NT2/D1 (cell line): ENCODE results near the gene VPS39.

Experiments
- DNase-seq: peaks from one replicate; pipeline ENCODE4 v3.0.0-alpha.2; 2011; ENCODE audit warnings: low read depth, low spot score
- H3K27me3 ChIP-seq: 2 replicates; pipeline ENCODE4 v1.6.0; 2011; ENCODE audit warnings: mild to moderate bottlenecking; ENCODE audit not compliant: insufficient read length, insufficient read depth
- H3K36me3 ChIP-seq: 2 replicates; pipeline ENCODE4 v1.6.1; 2011; ENCODE audit warnings: mild to moderate bottlenecking, low read length, mixed read lengths; ENCODE audit not compliant: insufficient read depth, insufficient read length
- H3K4me1 ChIP-seq: 2 replicates; pipeline ENCODE4 v1.5.1; 2011; ENCODE audit not compliant: insufficient read depth, insufficient read length
- H3K4me3 ChIP-seq: 2 replicates; pipeline ENCODE4 v1.5.1; 2011; ENCODE audit warnings: low read depth; ENCODE audit not compliant: insufficient read length
- H3K9ac ChIP-seq: 2 replicates; pipeline ENCODE4 v1.6.0; 2011; ENCODE audit warnings: low read depth; ENCODE audit not compliant: insufficient read length
- H3K9me3 ChIP-seq: 2 replicates; pipeline ENCODE4 v1.5.1; 2011; ENCODE audit warnings: mild to moderate bottlenecking, low read length; ENCODE audit not compliant: insufficient read depth
- SUZ12 ChIP-seq: IDR thresholded peaks from 2 replicates; pipeline ENCODE4 v1.6.1; 2011; ENCODE audit not compliant: insufficient read length, insufficient read depth; ENCODE audit errors: extremely low read depth
- YY1 ChIP-seq: IDR thresholded peaks from 2 replicates; pipeline ENCODE4 v1.6.1; 2011; ENCODE audit not compliant: insufficient read length, insufficient read depth
- ZNF274 ChIP-seq: IDR thresholded peaks from 2 replicates; pipeline ENCODE4 v1.6.1; 2011; ENCODE audit warnings: mild to moderate bottlenecking, low read depth, low read length

VPS39 gene

DNA sequence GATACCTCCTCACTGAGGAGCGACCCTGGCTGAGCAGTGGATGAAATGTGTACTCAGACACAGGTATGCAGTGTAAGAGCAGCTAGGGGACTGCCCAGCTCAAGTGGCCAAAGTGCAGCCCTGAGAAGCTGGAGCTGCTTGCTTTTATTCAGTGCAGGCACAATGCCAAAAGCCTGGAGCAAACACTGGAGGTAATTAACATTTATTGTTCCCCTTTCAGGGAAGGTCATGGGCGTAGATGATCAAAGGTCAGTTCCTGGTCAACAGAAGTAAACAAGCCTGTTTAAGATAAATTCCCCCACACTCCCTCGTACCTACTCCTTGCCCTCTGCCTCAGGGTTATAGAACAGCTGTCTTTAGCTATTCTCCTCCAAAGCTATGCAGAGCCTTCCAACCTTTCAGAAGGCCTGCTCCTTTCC lies 69.1 kb downstream of the VPS39 start:
- H3K27me3 ChIP-seq: no peaks in the 10 kb centered on the region
- H3K9me3 ChIP-seq: peaks cover 18% of the 10 kb centered on the region; the same call in 1 of the 2 replicates
- TF ChIP-seq SUZ12 (no peak), YY1 (no peak), ZNF274 (no peak)
- H3K4me3 ChIP-seq: no peak overlapping the region
- H3K9ac ChIP-seq: no peak overlapping the region
- no peak for DNase-seq
- no peaks in the 10 kb centered on the region for H3K4me1 ChIP-seq
- no peaks in the 10 kb centered on the region for H3K36me3 ChIP-seq

DNA sequence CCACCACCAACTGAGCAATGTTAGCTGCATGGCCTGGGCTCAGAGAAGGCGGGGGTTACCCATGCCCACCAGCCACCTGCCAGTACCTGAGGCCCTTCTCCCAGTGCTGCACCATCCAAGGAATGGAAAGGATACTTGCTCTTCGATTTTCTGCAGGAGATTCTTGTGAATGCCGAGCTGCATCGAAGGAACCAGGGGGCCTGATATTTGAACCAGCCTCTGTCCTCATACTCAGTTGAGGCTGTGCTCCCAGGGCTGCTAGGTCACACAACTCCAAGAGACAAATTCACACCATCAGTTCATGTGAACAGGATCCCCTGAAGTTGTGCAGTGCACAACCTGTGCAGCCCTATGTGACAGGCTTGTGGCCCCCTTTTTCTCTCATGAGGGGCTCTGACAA lies 69.7 kb downstream of the VPS39 start:
- Histone ChIP-seq H3K9me3 (peaks cover 18% of the 10 kb centered on the region; the same call in 1 of the 2 replicates), H3K9ac (no peak overlapping the region), H3K4me3 (no peak overlapping the region), H3K36me3 (no peaks in the 10 kb centered on the region), H3K27me3 (no peaks in the 10 kb centered on the region), H3K4me1 (no peaks in the 10 kb centered on the region)
- TF ChIP-seq YY1: no peak
- no peak for TF ChIP-seq SUZ12
- no peak for TF ChIP-seq ZNF274
- DNase-seq: no peak

- Histone ChIP-seq H3K9ac (no peak overlapping the region), H3K4me3 (no peak overlapping the region), H3K36me3 (no peaks in the 10 kb centered on the region), H3K9me3 (peaks cover 18% of the 10 kb centered on the region; the same call in 1 of the 2 replicates), H3K4me1 (no peaks in the 10 kb centered on the region), H3K27me3 (no peaks in the 10 kb centered on the region)
- TF ChIP-seq YY1 (no peak), ZNF274 (no peak), SUZ12 (no peak)
- DNase-seq: no peak
These were observed 70.4 kb downstream of the VPS39 start for GRCh38 chr15:42137461-42138261.

DNA sequence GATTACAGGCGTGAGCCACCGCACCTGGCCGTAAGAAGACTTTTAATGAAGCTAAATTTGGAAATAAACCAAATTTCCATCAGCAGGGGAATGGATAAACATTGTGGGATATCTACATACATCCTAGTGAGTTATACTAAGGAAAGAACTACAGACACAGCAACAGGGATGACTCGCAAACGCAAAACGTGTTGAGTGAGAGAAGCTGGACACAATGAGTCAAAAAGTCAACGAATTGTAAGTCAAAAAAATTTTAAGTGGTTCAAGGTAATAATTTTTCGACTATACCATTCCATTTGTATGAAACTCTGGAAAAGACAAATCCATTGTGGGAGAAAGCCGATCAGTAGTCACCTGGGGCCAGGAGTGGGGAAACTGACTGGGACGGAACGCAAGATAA lies 71.6 kb downstream of the VPS39 start:
- H3K4me3 ChIP-seq: no peak overlapping the region
- H3K27me3 ChIP-seq: no peaks in the 10 kb centered on the region
- peaks cover 18% of the 10 kb centered on the region; the same call in 1 of the 2 replicates for H3K9me3 ChIP-seq
- no peak for DNase-seq
- H3K4me1 ChIP-seq: peaks cover 3% of the 10 kb centered on the region
- TF ChIP-seq ZNF274: no peak
- no peak for TF ChIP-seq YY1
- no peak for TF ChIP-seq SUZ12
- no peaks in the 10 kb centered on the region for H3K36me3 ChIP-seq
- H3K9ac ChIP-seq: no peak overlapping the region

DNA sequence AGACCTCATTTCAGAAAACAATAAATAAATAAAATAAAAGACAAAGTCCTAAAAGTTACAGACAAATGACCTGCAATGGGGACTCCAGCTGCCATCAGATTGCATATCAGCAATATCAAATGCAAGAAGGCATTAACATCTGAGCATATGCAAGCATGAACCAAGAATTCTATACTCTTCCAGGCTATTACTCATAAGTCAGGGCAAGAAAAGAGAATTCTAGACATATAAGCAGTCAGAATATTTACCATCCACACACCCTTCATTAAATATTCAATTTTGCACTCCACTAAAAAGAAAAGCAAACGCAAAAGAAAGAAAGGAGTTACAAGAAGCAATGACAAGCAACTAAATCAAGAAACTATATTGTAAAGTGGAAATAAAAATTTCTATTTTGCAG lies 72.8 kb downstream of the VPS39 start:
- no peak overlapping the region for H3K4me3 ChIP-seq
- no peak for DNase-seq
- H3K27me3 ChIP-seq: no peaks in the 10 kb centered on the region
- no peaks in the 10 kb centered on the region for H3K36me3 ChIP-seq
- H3K9ac ChIP-seq: no peak overlapping the region
- TF ChIP-seq SUZ12: no peak
- TF ChIP-seq ZNF274: no peak
- no peak for TF ChIP-seq YY1
- peaks cover 18% of the 10 kb centered on the region; the same call in 1 of the 2 replicates for H3K9me3 ChIP-seq
- H3K4me1 ChIP-seq: peaks cover 3% of the 10 kb centered on the region

- TF ChIP-seq SUZ12 (no peak), YY1 (no peak), ZNF274 (no peak)
- no peak for DNase-seq
- Histone ChIP-seq H3K36me3 (no peaks in the 10 kb centered on the region), H3K27me3 (no peaks in the 10 kb centered on the region), H3K4me1 (peaks cover 3% of the 10 kb centered on the region), H3K9me3 (peaks cover 16% of the 10 kb centered on the region; the same call in 1 of the 2 replicates), H3K9ac (no peak overlapping the region), H3K4me3 (no peak overlapping the region)
These were observed 73.4 kb downstream of the VPS39 start for GRCh38 chr15:42134617-42135245.

DNA sequence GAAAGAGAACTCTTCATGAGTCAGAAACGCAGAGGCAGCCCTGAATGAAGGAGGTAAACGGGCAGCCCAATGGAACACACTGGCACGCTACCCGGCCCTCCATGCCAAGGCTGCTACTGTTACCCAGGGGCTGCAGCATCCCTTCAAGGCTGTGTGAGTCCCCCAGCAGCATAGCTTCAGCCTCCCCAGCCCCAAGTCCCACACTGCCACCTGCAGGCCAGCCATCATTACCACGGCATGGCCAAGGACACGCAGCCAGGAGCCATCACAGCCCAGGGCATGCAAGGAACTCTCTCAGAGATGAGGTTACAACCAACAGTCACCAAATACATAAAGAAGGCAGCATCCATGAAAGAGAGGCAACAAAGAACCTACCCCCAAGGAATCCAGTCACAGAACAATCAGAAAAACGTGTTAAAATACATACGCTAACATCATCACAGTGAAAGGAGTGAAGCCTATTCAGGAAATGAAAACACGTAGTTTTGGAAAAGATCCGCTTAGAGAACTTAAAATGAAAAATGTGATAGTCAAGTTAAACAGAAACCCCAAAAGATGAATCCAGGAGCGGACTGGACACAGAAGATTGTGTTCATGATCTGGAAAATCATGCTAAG lies 74.1 kb downstream of the VPS39 start:
- no peak for TF ChIP-seq SUZ12
- TF ChIP-seq ZNF274: no peak
- TF ChIP-seq YY1: no peak
- H3K4me3 ChIP-seq: no peak overlapping the region
- H3K27me3 ChIP-seq: no peaks in the 10 kb centered on the region
- peaks cover 3% of the 10 kb centered on the region for H3K4me1 ChIP-seq
- H3K9me3 ChIP-seq: peaks cover 9% of the 10 kb centered on the region; the same call in 1 of the 2 replicates
- peak; percentile 48 for DNase-seq
- no peaks in the 10 kb centered on the region for H3K36me3 ChIP-seq
- no peak overlapping the region for H3K9ac ChIP-seq
